Islet of Langerhans (tissue), 1 donor: Measurements from ENCODE around the gene ATG7.
"Not testable (repeated sequence)": the region's sequence is repeated elsewhere in the genome, so short reads cannot be mapped to it uniquely, and the experiment has no call there.

Source experiments
- FAIRE-seq: peaks from one replicate; lab custom pipeline; 2011; peaks lifted over from hg19 to GRCh38; lab: Jason Lieb, UNC

ATG7 gene

GRCh38 chr3:11255537-11255936 lies 16.7 kb upstream of the ATG7 start:
- not testable (repeated sequence) for FAIRE-seq

- no peak for FAIRE-seq
These were observed 13.2 kb upstream of the ATG7 start for GRCh38 chr3:11258958-11259357.

- no peak for FAIRE-seq
These were observed 11.7 kb upstream of the ATG7 start for GRCh38 chr3:11260460-11260859.

GRCh38 chr3:11269007-11269406 lies 3.2 kb upstream of the ATG7 start:
- no peak for FAIRE-seq

- no peak for FAIRE-seq
These were observed 843 bp downstream of the ATG7 start for GRCh38 chr3:11272906-11273574.

GRCh38 chr3:11273891-11274291 lies 1.7 kb downstream of the ATG7 start:
- FAIRE-seq = no peak

GRCh38 chr3:11274566-11275142 lies 2.5 kb downstream of the ATG7 start:
- FAIRE-seq = no peak

GRCh38 chr3:11275926-11276325 lies 3.7 kb downstream of the ATG7 start:
- FAIRE-seq = no peak

GRCh38 chr3:11276901-11277300 lies 4.7 kb downstream of the ATG7 start:
- FAIRE-seq = no peak

- FAIRE-seq = no peak
These were observed 10.3 kb downstream of the ATG7 start for GRCh38 chr3:11282250-11283138.

- FAIRE-seq = no peak
These were observed 10.9 kb downstream of the ATG7 start for GRCh38 chr3:11283139-11283475.

GRCh38 chr3:11284011-11284410 lies 11.8 kb downstream of the ATG7 start:
- no peak for FAIRE-seq

- no peak for FAIRE-seq
These were observed 13.3 kb downstream of the ATG7 start for GRCh38 chr3:11285471-11285870.

GRCh38 chr3:11287404-11287803 lies 15.2 kb downstream of the ATG7 start:
- FAIRE-seq = no peak

GRCh38 chr3:11288021-11288491 lies 15.9 kb downstream of the ATG7 start:
- no peak for FAIRE-seq

- FAIRE-seq = no peak
These were observed 16.8 kb downstream of the ATG7 start for GRCh38 chr3:11288786-11289637.

- no peak for FAIRE-seq
These were observed 17.7 kb downstream of the ATG7 start for GRCh38 chr3:11289864-11290263.

GRCh38 chr3:11290743-11291680 lies 18.8 kb downstream of the ATG7 start:
- no peak for FAIRE-seq

- peak; percentile 9 for FAIRE-seq
These were observed 19.6 kb downstream of the ATG7 start for GRCh38 chr3:11291808-11292207.

GRCh38 chr3:11297126-11297525 lies 24.9 kb downstream of the ATG7 start:
- no peak for FAIRE-seq

GRCh38 chr3:11300970-11301369 lies 28.8 kb downstream of the ATG7 start:
- FAIRE-seq = no peak
